IMR-90 (cell line): Measurements from ENCODE around the gene JPH3. TPM values are rescaled to one million over a fixed set of nuclear protein-coding genes. Genes with fewer than 3 reads are reported as not detected.

Source experiments
- ATAC-seq: fragments of 200-7000 bp; cut with Tn5 transposase; 2 replicates; pipeline ENCODE4 v1.9.1; 2020; ENCODE audit warnings: low read depth, mild to moderate bottlenecking, moderate library complexity
- BruUV-seq: library from RNA; stranded (reverse); fragments of 400-500 nt; replicated peaks from 2 replicates; lab custom pipeline; 2021; lab: Mats Ljungman, UMichigan
- CTCF ChIA-PET: fragments of 300-600 bp; formaldehyde crosslinking; extraction: SDS; loops from one replicate; lab custom pipeline; 2021; ENCODE audit warnings: antibody characterized with exemption; lab: Yijun Ruan, JAX
- POLR2A ChIA-PET: fragments of 300-600 bp; sonication (Branson Sonifier 250); formaldehyde crosslinking; loops from one replicate; lab custom pipeline; 2022; ENCODE audit warnings: antibody characterized with exemption; ENCODE audit not compliant: unreplicated experiment; lab: Charles Lee
- DNase-seq: peaks from one replicate; pipeline ENCODE4 v3.0.0; 2013
- H2AFZ ChIP-seq: replicated peaks from 2 replicates; pipeline ENCODE3; 2013; ENCODE audit warnings: low read length, mild to moderate bottlenecking; ENCODE audit not compliant: poor library complexity
- H2AK5ac ChIP-seq: 2 replicates; pipeline ENCODE4 v1.6.1; 2013; ENCODE audit warnings: low read depth, low read length, inconsistent platforms
- H2AK9ac ChIP-seq: replicated peaks from 2 replicates; pipeline ENCODE3; 2013; ENCODE audit warnings: mild to moderate bottlenecking, low read depth, low read length, moderate library complexity; ENCODE audit not compliant: poor library complexity
- H2BK120ac ChIP-seq: 2 replicates; pipeline ENCODE4 v1.6.1; 2013; ENCODE audit warnings: low read depth, low read length, inconsistent platforms
- H2BK15ac ChIP-seq: 3 replicates; pipeline ENCODE4 v1.6.1; 2013; ENCODE audit warnings: low read depth, low read length, inconsistent platforms
- H2BK20ac ChIP-seq: 2 replicates; pipeline ENCODE4 v1.6.1; 2013; ENCODE audit warnings: low read depth, mild to moderate bottlenecking, inconsistent platforms, low read length, moderate library complexity
- H2BK5ac ChIP-seq: 2 replicates; pipeline ENCODE4 v1.6.1; 2013; ENCODE audit warnings: mild to moderate bottlenecking, low read depth, low read length, inconsistent platforms; ENCODE audit not compliant: poor library complexity, severe bottlenecking
- H3K14ac ChIP-seq: replicated peaks from 2 replicates; pipeline ENCODE4 v1.6.1; 2013; ENCODE audit warnings: low read depth, low read length, inconsistent platforms
- H3K18ac ChIP-seq: 2 replicates; pipeline ENCODE4 v1.6.1; 2013; ENCODE audit warnings: low read depth, low read length, control low read depth
- H3K23ac ChIP-seq: 2 replicates; pipeline ENCODE4 v1.6.1; 2013; ENCODE audit warnings: low read depth, low read length, inconsistent platforms
- H3K27ac ChIP-seq: 2 replicates; pipeline ENCODE4 v1.5.1; 2013; ENCODE audit warnings: mild to moderate bottlenecking, control low read depth, low read length; ENCODE audit not compliant: insufficient read depth
- H3K27me3 ChIP-seq: 2 replicates; pipeline ENCODE4 v1.6.1; 2013; ENCODE audit warnings: low read length; ENCODE audit not compliant: control insufficient read depth, insufficient read depth
- H3K36me3 ChIP-seq: 2 replicates; pipeline ENCODE4 v1.6.1; 2013; ENCODE audit warnings: low read length, mixed read lengths; ENCODE audit not compliant: control insufficient read depth, insufficient read depth
- H3K4ac ChIP-seq: 2 replicates; pipeline ENCODE4 v1.6.1; 2013; ENCODE audit warnings: low read depth, low read length, inconsistent platforms
- H3K4me1 ChIP-seq: 2 replicates; pipeline ENCODE4 v1.6.1; 2013; ENCODE audit warnings: low read length, mixed read lengths; ENCODE audit not compliant: control insufficient read depth, insufficient read depth
- H3K4me2 ChIP-seq: 2 replicates; pipeline ENCODE4 v1.6.1; 2013; ENCODE audit warnings: low read depth, mild to moderate bottlenecking, control low read depth, low read length, moderate library complexity
- H3K4me3 ChIP-seq: 2 replicates; pipeline ENCODE4 v1.5.1; 2013; ENCODE audit warnings: low read depth, mild to moderate bottlenecking, control low read depth, low read length, moderate library complexity; ENCODE audit not compliant: insufficient read depth
- H3K56ac ChIP-seq: 2 replicates; pipeline ENCODE4 v1.6.1; 2013; ENCODE audit warnings: low read length, inconsistent platforms; ENCODE audit not compliant: insufficient read depth; ENCODE audit errors: extremely low read depth
- H3K79me1 ChIP-seq, 2 experiments: 2 replicates each; pipeline ENCODE4 v1.6.1; 2013; ENCODE audit warnings: low read length in 2 of 2, inconsistent platforms in 1 of 2, low read depth in 1 of 2
- H3K9ac ChIP-seq: 2 replicates; pipeline ENCODE4 v1.6.1; 2013; ENCODE audit warnings: low read depth, low read length, control low read depth
- H3K9me1 ChIP-seq: 2 replicates; pipeline ENCODE4 v1.6.1; 2013; ENCODE audit warnings: low read length, inconsistent platforms; ENCODE audit not compliant: insufficient read depth
- H3K9me3 ChIP-seq: 2 replicates; pipeline ENCODE4 v1.6.1; 2013; ENCODE audit warnings: low read length; ENCODE audit not compliant: control insufficient read depth, insufficient read depth
- H4K20me1 ChIP-seq: 2 replicates; pipeline ENCODE4 v1.6.1; 2013; ENCODE audit warnings: low read length, inconsistent platforms; ENCODE audit not compliant: insufficient read depth
- H4K5ac ChIP-seq: 2 replicates; pipeline ENCODE4 v1.6.1; 2013; ENCODE audit warnings: mild to moderate bottlenecking, low read depth, low read length, control low read depth
- H4K8ac ChIP-seq, 2 experiments: 2 replicates each; pipeline ENCODE4 v1.6.1; 2013; ENCODE audit warnings: low read depth in 2 of 2, low read length in 2 of 2, control low read depth in 1 of 2, inconsistent platforms in 1 of 2
- H4K91ac ChIP-seq: 2 replicates; pipeline ENCODE4 v1.6.1; 2013; ENCODE audit warnings: low read depth, low read length, inconsistent platforms; ENCODE audit not compliant: insufficient read depth
- BHLHE40 ChIP-seq: fragments of 150-350 bp; IDR thresholded peaks from 2 replicates; pipeline ENCODE4 v1.6.1; 2016; ENCODE audit warnings: mild to moderate bottlenecking, low read depth, low read length
- CEBPB ChIP-seq: IDR thresholded peaks from 2 replicates; pipeline ENCODE4 v1.6.1; 2012; ENCODE audit warnings: low read depth, low read length, improper control_type of control experiment
- MXI1 ChIP-seq: IDR thresholded peaks from 2 replicates; pipeline ENCODE4 v1.6.1; 2012; ENCODE audit warnings: low read depth, mild to moderate bottlenecking, low read length, moderate library complexity, borderline replicate concordance
- WGBS, 2 experiments: methylation state at CpG; one replicate each; pipeline versions ENCODE4 v1.1.5 to v1.1.7; 2013; ENCODE audit warnings: missing lambda C conversion rate in 2 of 2; ENCODE audit not compliant: insufficient read length in 1 of 2; ENCODE audit errors: extremely low coverage in 2 of 2; 5-methylcytosine and 5-hydroxymethylcytosine counted together
- dilution Hi-C: fragments of 300-500 bp; cut with HindIII; formaldehyde crosslinking; loops from one replicate; pipeline ENCODE4 v1.14.3; 2018; ENCODE audit warnings: low sequenced_read_pairs; ENCODE audit not compliant: unreplicated experiment
- in situ Hi-C: fragments of 300-500 bp; cut with MboI; formaldehyde crosslinking; loops from 3 replicates; pipeline ENCODE4 v1.14.3; 2019; ENCODE audit warnings: low sequenced_read_pairs, inconsistent platforms, mixed read lengths
- intact Hi-C: fragments of 100-400 bp; cut with micrococcal nuclease; formaldehyde crosslinking; loops from 2 replicates; pipeline ENCODE4 v1.10.0; 2022
- polyA plus RNA-seq, 3 experiments: library from polyadenylated mRNA; depleted of rRNA; stranded (reverse); fragments of >200 nt; gene quantifications; 2 replicates each; pipeline ENCODE4 v1.2.3, GENCODE V29; 2012; ENCODE audit warnings: low replicate concordance in 1 of 3
- total RNA-seq: library from RNA; depleted of rRNA; stranded (reverse); fragments of >200 nt; gene quantifications from 2 replicates; pipeline ENCODE4 v1.2.3, GENCODE V29; 2012
- TF ChIP-seq, protein P1 (sequence below): fragments of 150-350 bp; IDR thresholded peaks from 2 replicates; pipeline ENCODE4 v1.6.1; 2017; ENCODE audit warnings: mild to moderate bottlenecking, antibody characterized with exemption, low read length, low read depth
- TF ChIP-seq, protein P2 (sequence below): conservative IDR thresholded peaks from 2 replicates; pipeline ENCODE4 v1.5.1; 2012; ENCODE audit warnings: mild to moderate bottlenecking, low read depth, low read length, improper control_type of control experiment

Gene JPH3
- total and polyA plus RNA-seq, 2 of the 4 experiments (the other 2 are of a cell fraction), result 0.03 TPM; not detected in 1

DNA sequence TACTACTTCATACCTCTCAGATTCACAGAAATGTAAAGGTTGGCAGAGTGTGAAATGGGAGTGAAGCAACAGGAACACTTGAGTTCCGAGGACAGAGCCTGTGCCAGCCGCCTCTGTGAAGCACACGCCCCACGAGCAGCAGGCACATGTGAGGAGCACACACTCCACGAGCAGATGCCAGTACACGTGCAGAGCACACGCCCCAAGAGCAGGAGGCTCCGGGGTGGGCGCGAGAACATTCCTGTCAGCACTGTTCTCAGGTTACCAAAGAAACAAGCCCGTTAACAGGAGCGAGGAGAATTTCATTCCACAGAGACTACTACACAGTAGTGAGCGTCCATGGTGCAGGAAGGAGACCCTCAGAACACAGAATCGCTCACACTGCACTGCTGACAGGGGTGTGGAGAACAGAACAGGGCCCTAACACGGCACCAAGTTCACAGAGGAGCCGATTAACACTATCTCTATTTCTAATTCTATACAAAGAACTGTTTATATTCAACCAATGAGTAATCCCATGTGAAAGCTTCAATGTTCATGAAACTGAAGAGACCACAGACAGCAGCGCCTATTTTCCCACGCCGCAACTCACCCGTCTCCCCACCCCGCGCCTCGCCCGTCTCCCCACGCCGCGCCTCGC lies 123.4 kb downstream of the JPH3 start:
- Histone ChIP-seq H4K20me1 (peaks cover 29% of the 10 kb centered on the region), H4K5ac (no peak overlapping the region), H3K14ac (no peak overlapping the region), H4K8ac (no peak overlapping the region), H3K56ac (no peak overlapping the region), H2BK120ac (no peak overlapping the region), H3K27me3 (no peaks in the 10 kb centered on the region), H2BK15ac (no peak overlapping the region), H3K36me3 (peaks cover 14% of the 10 kb centered on the region), H2BK20ac (no peak overlapping the region), H3K4me3 (no peak overlapping the region), H2AK9ac (no peak overlapping the region), H3K9ac (no peak overlapping the region), H3K9me1 (peaks cover 12% of the 10 kb centered on the region; the same call in 1 of the 2 replicates), H2AFZ (no peak overlapping the region), H4K91ac (no peak overlapping the region), H3K27ac (no peak overlapping the region), H3K9me3 (no peaks in the 10 kb centered on the region), H2AK5ac (no peak overlapping the region), H2BK5ac (no peak overlapping the region), H3K23ac (no peak overlapping the region), H3K79me1 (peaks cover 11 to 33% of the 10 kb centered on the region in 2 experiments; a peak in 3 of 4 replicates), H3K4ac (no peak overlapping the region), H3K4me2 (no peak overlapping the region), H3K4me1 (peaks cover 10% of the 10 kb centered on the region; the same call in 1 of the 2 replicates), H3K18ac (no peak overlapping the region)
- POLR2A ChIA-PET, result no interaction called here
- intact Hi-C loops, result no loop called here
- in situ Hi-C loops, result no loop called here
- DNase-seq (peak; percentile 74), ATAC-seq (peak; percentile 40; the same call in 1 of the 2 replicates)
- CTCF ChIA-PET, result no interaction called here
- no TSS peak for BruUV-seq
- TF ChIP-seq, protein P1, sequence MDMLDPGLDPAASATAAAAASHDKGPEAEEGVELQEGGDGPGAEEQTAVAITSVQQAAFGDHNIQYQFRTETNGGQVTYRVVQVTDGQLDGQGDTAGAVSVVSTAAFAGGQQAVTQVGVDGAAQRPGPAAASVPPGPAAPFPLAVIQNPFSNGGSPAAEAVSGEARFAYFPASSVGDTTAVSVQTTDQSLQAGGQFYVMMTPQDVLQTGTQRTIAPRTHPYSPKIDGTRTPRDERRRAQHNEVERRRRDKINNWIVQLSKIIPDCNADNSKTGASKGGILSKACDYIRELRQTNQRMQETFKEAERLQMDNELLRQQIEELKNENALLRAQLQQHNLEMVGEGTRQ, result 0 out of 2 replicates have a peak, but pooled peaks have one; percentile 12
- peak; percentile 89 for TF ChIP-seq MXI1
- no peak for TF ChIP-seq CEBPB
- peak; percentile 88 for TF ChIP-seq BHLHE40
- TF ChIP-seq, protein P2, sequence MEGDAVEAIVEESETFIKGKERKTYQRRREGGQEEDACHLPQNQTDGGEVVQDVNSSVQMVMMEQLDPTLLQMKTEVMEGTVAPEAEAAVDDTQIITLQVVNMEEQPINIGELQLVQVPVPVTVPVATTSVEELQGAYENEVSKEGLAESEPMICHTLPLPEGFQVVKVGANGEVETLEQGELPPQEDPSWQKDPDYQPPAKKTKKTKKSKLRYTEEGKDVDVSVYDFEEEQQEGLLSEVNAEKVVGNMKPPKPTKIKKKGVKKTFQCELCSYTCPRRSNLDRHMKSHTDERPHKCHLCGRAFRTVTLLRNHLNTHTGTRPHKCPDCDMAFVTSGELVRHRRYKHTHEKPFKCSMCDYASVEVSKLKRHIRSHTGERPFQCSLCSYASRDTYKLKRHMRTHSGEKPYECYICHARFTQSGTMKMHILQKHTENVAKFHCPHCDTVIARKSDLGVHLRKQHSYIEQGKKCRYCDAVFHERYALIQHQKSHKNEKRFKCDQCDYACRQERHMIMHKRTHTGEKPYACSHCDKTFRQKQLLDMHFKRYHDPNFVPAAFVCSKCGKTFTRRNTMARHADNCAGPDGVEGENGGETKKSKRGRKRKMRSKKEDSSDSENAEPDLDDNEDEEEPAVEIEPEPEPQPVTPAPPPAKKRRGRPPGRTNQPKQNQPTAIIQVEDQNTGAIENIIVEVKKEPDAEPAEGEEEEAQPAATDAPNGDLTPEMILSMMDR, result no peak
- 90% methylated on average over 5 of the region's 28 CpGs; no CpG with 5 or more reads in 1 of the 2 experiments for WGBS, 2 experiments
- dilution Hi-C loops, result no loop called here
